A549 (cell line): ENCODE results near the gene KCNJ6. TPM values are rescaled to one million over a fixed set of nuclear protein-coding genes. Genes with fewer than 3 reads are reported as not detected.

Experiments used
- ATAC-seq, 2 experiments: fragments of 200-7000 bp in 1 of 2; fragments of >200 bp in 1 of 2; cut with Nextera tagmentation in 1 of 2; cut with Tn5 transposase in 1 of 2; 3 replicates each; pipeline versions ENCODE4 v1.8.0 to v1.9.1; 2018 to 2020; ENCODE audit warnings: mild to moderate bottlenecking in 1 of 2, moderate library complexity in 1 of 2
- CTCF ChIA-PET: fragments of 300-600 bp; sonication (Branson Sonifier 250); formaldehyde crosslinking; extraction: SDS; loops from one replicate; lab custom pipeline; 2021; ENCODE audit warnings: antibody characterized with exemption, inconsistent platforms; lab: Yijun Ruan, JAX
- POLR2A ChIA-PET: fragments of 350-600 bp; formaldehyde crosslinking; extraction: SDS; loops from one replicate; lab custom pipeline; 2021; ENCODE audit warnings: antibody characterized with exemption, inconsistent platforms; lab: Yijun Ruan, JAX
- DNase-seq, 2 experiments: peaks; one replicate each; pipeline versions ENCODE4 v3.0.0 to v3.0.0-alpha.2; 2011 to 2016; ENCODE audit warnings: low read depth in 1 of 2, low spot score in 1 of 2
- FAIRE-seq: peaks from 2 replicates; lab custom pipeline; 2011; peaks lifted over from hg19 to GRCh38; lab: Jason Lieb, UNC
- H3K27ac ChIP-seq, 2 experiments: fragments of >200 bp; sonication (Bioruptor Twin); formaldehyde crosslinking; 3 replicates each; pipeline ENCODE4 v1.5.1; 2016 to 2017
- H3K4me1 ChIP-seq: fragments of >200 bp; sonication (Bioruptor Twin); formaldehyde crosslinking; 3 replicates; pipeline ENCODE4 v1.6.1; 2016
- H3K4me2 ChIP-seq: fragments of >200 bp; sonication (Bioruptor Twin); formaldehyde crosslinking; 3 replicates; pipeline ENCODE4 v1.6.1; 2016
- H3K4me3 ChIP-seq: fragments of >200 bp; sonication (Bioruptor Twin); formaldehyde crosslinking; 3 replicates; pipeline ENCODE4 v1.5.1; 2016
- H3K9me3 ChIP-seq: fragments of >200 bp; sonication (Bioruptor Twin); formaldehyde crosslinking; 3 replicates; pipeline ENCODE4 v1.6.1; 2016
- CBX2 ChIP-seq: fragments of 200-600 bp; sonication (generic); IDR thresholded peaks from 2 replicates; pipeline ENCODE4 v1.6.1; 2016; ENCODE audit warnings: low read depth, mild to moderate bottlenecking, borderline replicate concordance
- CHD4 ChIP-seq: fragments of 200-600 bp; sonication (generic); IDR thresholded peaks from 2 replicates; pipeline ENCODE4 v1.6.1; 2016; ENCODE audit warnings: antibody characterized with exemption, mild to moderate bottlenecking, borderline replicate concordance
- E2F6 ChIP-seq: IDR thresholded peaks from 2 replicates; pipeline ENCODE4 v1.6.1; 2012; ENCODE audit warnings: low read depth, borderline replicate concordance
- ELK1 ChIP-seq: fragments of 150-350 bp; IDR thresholded peaks from 2 replicates; pipeline ENCODE4 v1.6.1; 2014; ENCODE audit warnings: low read depth, mild to moderate bottlenecking, low read length
- ESRRA ChIP-seq: fragments of 150-350 bp; IDR thresholded peaks from 2 replicates; pipeline ENCODE4 v1.6.1; 2014; ENCODE audit warnings: mild to moderate bottlenecking, low read length, borderline replicate concordance
- HES2 ChIP-seq: fragments of >200 bp; sonication (Bioruptor Twin); formaldehyde crosslinking; IDR thresholded peaks from 2 replicates; pipeline ENCODE4 v1.6.1; 2016
- HMGXB4 ChIP-seq: fragments of 250-450 bp; sonication (Bioruptor Pico); IDR thresholded peaks from 2 replicates; pipeline ENCODE4 v1.5.0; 2021; ENCODE audit warnings: mild to moderate bottlenecking, moderate library complexity, borderline replicate concordance
- HOXB5 ChIP-seq: fragments of 250-450 bp; sonication (Bioruptor Pico); IDR thresholded peaks from 2 replicates; pipeline ENCODE4 v1.5.0; 2020; ENCODE audit warnings: mild to moderate bottlenecking, moderate library complexity
- JUN ChIP-seq, 2 experiments: fragments of >200 bp; sonication (Bioruptor Twin); formaldehyde crosslinking; IDR thresholded peaks; 2 replicates in 1 of 2; 3 replicates in 1 of 2; pipeline ENCODE4 v1.6.1; 2016 to 2017
- KDM5A ChIP-seq: fragments of 200-600 bp; sonication (generic); IDR thresholded peaks from 2 replicates; pipeline ENCODE4 v1.6.1; 2016; ENCODE audit warnings: antibody characterized with exemption, mild to moderate bottlenecking
- MYC ChIP-seq: IDR thresholded peaks from 2 replicates; pipeline ENCODE4 v1.6.1; 2012; ENCODE audit warnings: mild to moderate bottlenecking, inconsistent platforms, low read length, improper control_type of control experiment, borderline replicate concordance
- RARB ChIP-seq: fragments of 250-450 bp; sonication (Bioruptor Pico); IDR thresholded peaks from 2 replicates; pipeline ENCODE4 v1.8.0; 2021; ENCODE audit warnings: mild to moderate bottlenecking, moderate library complexity
- RNF2 ChIP-seq: fragments of 200-600 bp; sonication (generic); IDR thresholded peaks from 2 replicates; pipeline ENCODE4 v1.6.1; 2016; ENCODE audit warnings: low read depth, mild to moderate bottlenecking, antibody characterized with exemption, moderate library complexity, borderline replicate concordance
- ZC3H11A ChIP-seq: fragments of 450-650 bp; IDR thresholded peaks from 2 replicates; pipeline ENCODE4 v1.6.1; 2014; ENCODE audit warnings: antibody characterized with exemption, mild to moderate bottlenecking
- WGBS: methylation state at CpG from one replicate; pipeline ENCODE4 v1.1.6; 2017; ENCODE audit errors: missing lambda C conversion rate; 5-methylcytosine and 5-hydroxymethylcytosine counted together
- polyA plus RNA-seq, 4 experiments: library from polyadenylated mRNA; depleted of rRNA in 3 of 4; stranded (reverse); fragments of >200 nt; fragmentation: RNase III in 1 of 4; extraction: RNeasy Plus Mini Kit Qiagen cat#74134 plus additional on column Dnase treatment in 1 of 4; gene quantifications; 2 replicates in 3 of 4; 3 replicates in 1 of 4; pipeline ENCODE4 v1.2.3, GENCODE V29; 2011 to 2017

Gene KCNJ6
- polyA plus RNA-seq, 2 of the 4 experiments (the other 2 are of a cell fraction), result 0.68 to 1.4 TPM

- no peak overlapping the region for H3K4me3 ChIP-seq
- POLR2A ChIA-PET, result no interaction called here
- TF ChIP-seq RNF2 (no peak), JUN (IDR thresholded peaks at IDR 0.05) (no peak)
- FAIRE-seq (no peak), DNase-seq (no peak), ATAC-seq (no peak)
- CTCF ChIA-PET, result no interaction called here
- H3K9me3 ChIP-seq, result no peaks in the 10 kb centered on the region
- 68% methylated on average over 1 of the region's 1 CpG for WGBS
- peaks cover 56% of the 10 kb centered on the region for H3K4me1 ChIP-seq
- peak overlapping the region; percentile 45 for H3K4me2 ChIP-seq
- peak overlapping the region; percentile 46 to 63; a peak in 3 of 6 replicates for H3K27ac ChIP-seq
These were observed 39.7 kb downstream of the KCNJ6 start for GRCh38 chr21:37876561-37876960.

GRCh38 chr21:37874904-37875780, 41.1 kb downstream of the KCNJ6 start:
- no peak for ATAC-seq
- no peak for FAIRE-seq
- POLR2A ChIA-PET, result no interaction called here
- H3K9me3 ChIP-seq, result no peaks in the 10 kb centered on the region
- peaks cover 53% of the 10 kb centered on the region for H3K4me1 ChIP-seq
- peak overlapping the region; percentile 33 to 36; a peak in 3 of 6 replicates for H3K27ac ChIP-seq
- TF ChIP-seq ZC3H11A (no peak), MYC (no peak), CBX2 (no peak), ELK1 (no peak)
- WGBS, result 64% methylated on average over 10 of the region's 10 CpGs
- H3K4me2 ChIP-seq, result no peak overlapping the region
- H3K4me3 ChIP-seq, result no peak overlapping the region
- no peak for DNase-seq
- CTCF ChIA-PET, result interaction anchor here (0.6 to 1.2 kb wide), 4 partner anchors 9 to 477 kb away, joined by 3 read pairs; no protein-coding TSS in a partner anchor

- TF ChIP-seq MYC (no peak), RARB (no peak), HOXB5 (no peak), CHD4 (no peak), E2F6 (no peak), KDM5A (no peak), HES2 (no peak), HMGXB4 (CRISPR knock-in tag) (no peak), ESRRA (no peak)
- ATAC-seq, result no peak
- no peak overlapping the region for H3K4me3 ChIP-seq
- no peaks in the 10 kb centered on the region for H3K9me3 ChIP-seq
- H3K4me2 ChIP-seq, result no peak overlapping the region
- peak overlapping the region; percentile 4 to 13; a peak in 1 of 6 replicates for H3K27ac ChIP-seq
- peaks cover 53% of the 10 kb centered on the region for H3K4me1 ChIP-seq
- no peak for DNase-seq
- ChIA-PET CTCF (interaction anchor here (1.1 kb wide), 2 partner anchors 9 to 43 kb away, joined by 3 read pairs; no protein-coding TSS in a partner anchor), POLR2A (no interaction called here)
- 44% methylated on average over 3 of the region's 3 CpGs for WGBS
- no peak for FAIRE-seq
These were observed 41.8 kb downstream of the KCNJ6 start for GRCh38 chr21:37874481-37874880.
